ENCODE measurements around the gene DNAJB2. TPM values are rescaled to one million over a fixed set of nuclear protein-coding genes. Genes with fewer than 3 reads are reported as not detected.

The DNAJB2 gene
- polyA plus RNA-seq, 2 of the 4 experiments (the other 2 are of a cell fraction), result 31.0 to 53.7 TPM

- ChIA-PET CTCF (interaction anchor here (1.2 to 16.3 kb wide), 15 partner anchors 11 to 139 kb away, joined by 3 to 540 read pairs (median 19); partner anchors contain the start of genes ABCB6, ANKZF1, ATG9A and CNPPD1), POLR2A (no interaction called here)
- Histone ChIP-seq H3K9me3 (no peaks in the 10 kb centered on the region), H3K4me2 (no peak overlapping the region), H3K4me3 (no peak overlapping the region), H3K27ac (no peak overlapping the region), H3K4me1 (peaks cover 17% of the 10 kb centered on the region)
- 83% methylated on average over 19 of the region's 25 CpGs for WGBS (ENCODE audit: missing lambda C conversion rate)
- no peak for FAIRE-seq
- DNase-seq (ENCODE audit: low read depth in 1 of 2, low spot score in 1 of 2), result no peak
- ATAC-seq, result no peak
- TF ChIP-seq JUN (IDR thresholded peaks at IDR 0.05) (no peak), ZC3H11A (IDR thresholded peaks at IDR 0.05) (no peak), MAFK (IDR thresholded peaks at IDR 0.05; ENCODE audit: partially characterized antibody) (no peak), CBX2 (IDR thresholded peaks at IDR 0.05; ENCODE audit: borderline replicate concordance, low read depth) (no peak)
These were observed 17.6 kb downstream of the DNAJB2 start for GRCh38 chr2:219296631-219297391.

GRCh38 chr2:219297766-219298456, 18.7 kb downstream of the DNAJB2 start:
- FAIRE-seq (no peak), ATAC-seq (peak in 1 of 2 experiments; percentile 13; a peak in 2 of 6 replicates), DNase-seq (ENCODE audit: low read depth in 1 of 2, low spot score in 1 of 2) (no peak)
- no peaks in the 10 kb centered on the region for H3K9me3 ChIP-seq
- peaks cover 17% of the 10 kb centered on the region for H3K4me1 ChIP-seq
- WGBS (ENCODE audit: missing lambda C conversion rate), result 74% methylated on average over 13 of the region's 14 CpGs
- no peak overlapping the region for H3K4me2 ChIP-seq
- ChIA-PET CTCF (interaction anchor here (1.0 to 16.3 kb wide), 29 partner anchors 10 to 293 kb away, joined by 3 to 540 read pairs (median 5); partner anchors contain the start of genes ABCB6, ANKZF1, ATG9A and CNPPD1), POLR2A (no interaction called here)
- H3K4me3 ChIP-seq, result no peak overlapping the region
- TF ChIP-seq CTCF (IDR thresholded peaks at IDR 0.05), result no peak
- TF ChIP-seq POLR2A (IDR thresholded peaks at IDR 0.05; ENCODE audit: low read length), result no peak
- TF ChIP-seq MAZ (IDR thresholded peaks at IDR 0.05; ENCODE audit: borderline replicate concordance, low read depth, low read length), result no peak
- no peak for TF ChIP-seq NFE2L2 (conservative IDR thresholded peaks at IDR 0.05; ENCODE audit: low read length)
- TF ChIP-seq HDAC2 (IDR thresholded peaks at IDR 0.05), result no peak
- TF ChIP-seq NR3C1 (IDR thresholded peaks at IDR 0.05), result no peak
- no peak for TF ChIP-seq ZSCAN20 (CRISPR knock-in tag; IDR thresholded peaks at IDR 0.05)
- no peak for TF ChIP-seq FOSL2 (IDR thresholded peaks at IDR 0.05)
- TF ChIP-seq FOSL2 (CRISPR knock-in tag; IDR thresholded peaks at IDR 0.05), result no peak
- no peak for TF ChIP-seq TP53 (CRISPR knock-in tag; IDR thresholded peaks at IDR 0.05)
- no peak overlapping the region for H3K27ac ChIP-seq

- H3K4me1 ChIP-seq, result peaks cover 11% of the 10 kb centered on the region
- peak; percentile 73 to 86 for DNase-seq (ENCODE audit: low read depth in 1 of 2, low spot score in 1 of 2)
- H3K9me3 ChIP-seq, result no peaks in the 10 kb centered on the region
- 29% methylated on average over 13 of the region's 15 CpGs for WGBS (ENCODE audit: missing lambda C conversion rate)
- ChIA-PET CTCF (interaction anchor here (0.6 to 16.3 kb wide), 43 partner anchors 8 to 294 kb away, joined by 3 to 540 read pairs (median 5); partner anchors contain the start of genes ABCB6, ANKZF1, ATG9A and CNPPD1), POLR2A (interaction anchor here (0.6 kb wide), 1 partner anchor 373 kb away, joined by 4 read pairs; no protein-coding TSS in a partner anchor)
- TF ChIP-seq CBX2 (IDR thresholded peaks at IDR 0.05; ENCODE audit: borderline replicate concordance, low read depth), result no peak
- no peak for TF ChIP-seq PBX3 (IDR thresholded peaks at IDR 0.05)
- TF ChIP-seq SMC3 (IDR thresholded peaks at IDR 0.05), result peak; percentile 87
- TF ChIP-seq RAD21 (conservative IDR thresholded peaks at IDR 0.05 in 1 of 2, IDR thresholded peaks at IDR 0.05 in 1 of 2), result peak; percentile 80 to 86
- peak; percentile 86 for TF ChIP-seq CTCF (IDR thresholded peaks at IDR 0.05)
- peak; percentile 52 to 80; a peak in 4 of 6 replicates for ATAC-seq
- no peak for FAIRE-seq
- H3K4me2 ChIP-seq, result peak overlapping the region; percentile 60
- 0 out of 6 replicates have a peak overlapping the region, but pooled peaks have one; percentile 19 to 23 for H3K27ac ChIP-seq
- H3K4me3 ChIP-seq, result no peak overlapping the region
These were observed 19.7 kb downstream of the DNAJB2 start for GRCh38 chr2:219298759-219299371.

Measured in A549 (cell line).